MM.1S (cell line): Measurements from ENCODE around the gene IER3IP1.

Experiments
- EZH2 ChIP-seq: fragments of 300-600 bp; sonication (generic); optimal IDR thresholded peaks from 2 replicates; pipeline ENCODE3; 2017; ENCODE audit warnings: low read depth, mild to moderate bottlenecking, antibody characterized with exemption, low read length, mixed read lengths
- EZH2phosphoT487 ChIP-seq: fragments of 300-600 bp; sonication (generic); IDR thresholded peaks from 2 replicates; pipeline ENCODE4 v1.6.1; 2018; ENCODE audit warnings: antibody characterized with exemption, low read length
- TF ChIP-seq, protein P1 (sequence below): fragments of 300-600 bp; sonication (generic); IDR thresholded peaks from 2 replicates; pipeline ENCODE4 v1.5.1; 2016; ENCODE audit warnings: antibody characterized with exemption, low read length, mixed read lengths

GRCh38 chr18:47149457-47150028, 26.6 kb downstream of the IER3IP1 start:
- TF ChIP-seq EZH2 (no peak), EZH2phosphoT487 (no peak)
- TF ChIP-seq, protein P1, sequence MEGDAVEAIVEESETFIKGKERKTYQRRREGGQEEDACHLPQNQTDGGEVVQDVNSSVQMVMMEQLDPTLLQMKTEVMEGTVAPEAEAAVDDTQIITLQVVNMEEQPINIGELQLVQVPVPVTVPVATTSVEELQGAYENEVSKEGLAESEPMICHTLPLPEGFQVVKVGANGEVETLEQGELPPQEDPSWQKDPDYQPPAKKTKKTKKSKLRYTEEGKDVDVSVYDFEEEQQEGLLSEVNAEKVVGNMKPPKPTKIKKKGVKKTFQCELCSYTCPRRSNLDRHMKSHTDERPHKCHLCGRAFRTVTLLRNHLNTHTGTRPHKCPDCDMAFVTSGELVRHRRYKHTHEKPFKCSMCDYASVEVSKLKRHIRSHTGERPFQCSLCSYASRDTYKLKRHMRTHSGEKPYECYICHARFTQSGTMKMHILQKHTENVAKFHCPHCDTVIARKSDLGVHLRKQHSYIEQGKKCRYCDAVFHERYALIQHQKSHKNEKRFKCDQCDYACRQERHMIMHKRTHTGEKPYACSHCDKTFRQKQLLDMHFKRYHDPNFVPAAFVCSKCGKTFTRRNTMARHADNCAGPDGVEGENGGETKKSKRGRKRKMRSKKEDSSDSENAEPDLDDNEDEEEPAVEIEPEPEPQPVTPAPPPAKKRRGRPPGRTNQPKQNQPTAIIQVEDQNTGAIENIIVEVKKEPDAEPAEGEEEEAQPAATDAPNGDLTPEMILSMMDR, result no peak
